Measurements from ENCODE around the gene ADGRE1. TPM values are rescaled to one million over a fixed set of nuclear protein-coding genes. Genes with fewer than 3 reads are reported as not detected.

Gene ADGRE1
- total and polyA plus RNA-seq, 7 donors: 0.28 to 1.8 (median 0.88) TPM; not detected in 3

DNA sequence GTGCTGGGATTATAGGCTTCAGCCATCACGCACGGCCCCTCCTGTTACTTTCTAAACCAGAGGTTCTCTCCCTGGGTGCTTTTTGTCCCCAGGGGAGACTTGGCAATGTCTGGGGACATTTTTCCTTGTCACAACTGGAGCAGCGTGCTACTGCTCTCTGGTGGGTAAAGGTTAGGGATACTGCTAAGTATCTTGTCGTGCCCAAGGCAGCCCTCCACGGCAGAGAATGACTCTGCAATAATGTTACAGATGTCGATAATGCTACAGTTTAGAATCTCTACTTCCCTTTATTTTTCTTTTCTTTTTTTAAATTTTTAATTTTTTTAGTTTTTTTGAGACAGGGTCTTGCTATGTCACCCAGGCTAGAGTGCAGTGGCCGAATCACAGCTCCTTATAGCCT is 38.0 kb downstream of the ADGRE1 start:
- no peak overlapping the region for H3K4me3 ChIP-seq
- intact Hi-C loops (cut with DNase I): no loop called here
- TF ChIP-seq, protein P1, sequence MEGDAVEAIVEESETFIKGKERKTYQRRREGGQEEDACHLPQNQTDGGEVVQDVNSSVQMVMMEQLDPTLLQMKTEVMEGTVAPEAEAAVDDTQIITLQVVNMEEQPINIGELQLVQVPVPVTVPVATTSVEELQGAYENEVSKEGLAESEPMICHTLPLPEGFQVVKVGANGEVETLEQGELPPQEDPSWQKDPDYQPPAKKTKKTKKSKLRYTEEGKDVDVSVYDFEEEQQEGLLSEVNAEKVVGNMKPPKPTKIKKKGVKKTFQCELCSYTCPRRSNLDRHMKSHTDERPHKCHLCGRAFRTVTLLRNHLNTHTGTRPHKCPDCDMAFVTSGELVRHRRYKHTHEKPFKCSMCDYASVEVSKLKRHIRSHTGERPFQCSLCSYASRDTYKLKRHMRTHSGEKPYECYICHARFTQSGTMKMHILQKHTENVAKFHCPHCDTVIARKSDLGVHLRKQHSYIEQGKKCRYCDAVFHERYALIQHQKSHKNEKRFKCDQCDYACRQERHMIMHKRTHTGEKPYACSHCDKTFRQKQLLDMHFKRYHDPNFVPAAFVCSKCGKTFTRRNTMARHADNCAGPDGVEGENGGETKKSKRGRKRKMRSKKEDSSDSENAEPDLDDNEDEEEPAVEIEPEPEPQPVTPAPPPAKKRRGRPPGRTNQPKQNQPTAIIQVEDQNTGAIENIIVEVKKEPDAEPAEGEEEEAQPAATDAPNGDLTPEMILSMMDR (IDR thresholded peaks at IDR 0.05): no peak
- TF ChIP-seq POLR2AphosphoS5 (IDR thresholded peaks at IDR 0.05) (no peak), EP300 (IDR thresholded peaks at IDR 0.05) (no peak), POLR2A (IDR thresholded peaks at IDR 0.05) (no peak)
- no peaks in the 10 kb centered on the region for H3K36me3 ChIP-seq
- DNase-seq: no peak
- H3K9me3 ChIP-seq: peaks cover 0 to 7% (median 3%) of the 10 kb centered on the region in 4 donors
- H3K27ac ChIP-seq: no peak overlapping the region
- WGBS, 2 donors: 76 to 85% methylated on average over 7 of the region's 7 CpGs
- H3K27me3 ChIP-seq: no peaks in the 10 kb centered on the region
- no peaks in the 10 kb centered on the region for H3K4me1 ChIP-seq

- no peak for TF ChIP-seq EP300 (IDR thresholded peaks at IDR 0.05)
- TF ChIP-seq, protein P1 (IDR thresholded peaks at IDR 0.05): no peak
- no peak for TF ChIP-seq POLR2A (IDR thresholded peaks at IDR 0.05)
- TF ChIP-seq POLR2AphosphoS5 (IDR thresholded peaks at IDR 0.05): no peak
- intact Hi-C loops (cut with DNase I): no loop called here
- 60 to 71% methylated on average over 15 of the region's 15 CpGs for WGBS, 2 donors
Observed at GRCh38 chr19:6925801-6926751, 38.7 kb downstream of the ADGRE1 start.

DNA sequence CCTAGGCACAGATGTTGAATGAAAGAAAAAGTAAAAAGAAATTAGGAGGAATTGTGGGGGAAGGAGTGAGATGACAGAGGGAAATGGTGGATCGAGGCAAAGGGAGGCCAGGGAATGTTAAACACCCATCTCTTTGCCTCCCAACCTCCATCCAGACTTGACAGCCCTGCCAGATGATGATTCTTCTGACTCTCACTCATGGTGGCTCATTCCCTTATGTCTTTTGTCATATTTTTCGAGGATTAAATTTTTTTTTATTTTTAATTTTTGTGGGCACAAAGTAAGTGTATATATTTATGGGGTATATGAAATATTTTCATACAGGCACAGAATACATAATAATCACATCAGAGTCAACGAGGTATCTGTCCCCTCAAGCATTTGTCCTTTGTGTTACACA is 42.8 kb downstream of the ADGRE1 start:
- Histone ChIP-seq H3K9me3 (peaks cover 0 to 7% (median 3%) of the 10 kb centered on the region in 4 donors), H3K4me3 (no peak overlapping the region), H3K27me3 (no peaks in the 10 kb centered on the region), H3K4me1 (no peaks in the 10 kb centered on the region), H3K36me3 (no peaks in the 10 kb centered on the region), H3K27ac (no peak overlapping the region)
- DNase-seq: no peak
- TF ChIP-seq POLR2AphosphoS5 (IDR thresholded peaks at IDR 0.05) (no peak), EP300 (IDR thresholded peaks at IDR 0.05) (no peak), POLR2A (IDR thresholded peaks at IDR 0.05) (no peak)
- TF ChIP-seq, protein P1 (IDR thresholded peaks at IDR 0.05): no peak
- 62 to 72% methylated on average over 3 of the region's 3 CpGs for WGBS, 2 donors
- intact Hi-C loops (cut with DNase I): no loop called here

More at GRCh38 chr19:6925801-6926751, 38.7 kb downstream of the ADGRE1 start:
- H3K9me3 ChIP-seq: peaks cover 0 to 7% (median 3%) of the 10 kb centered on the region in 4 donors
- H3K27me3 ChIP-seq: no peaks in the 10 kb centered on the region
- H3K4me1 ChIP-seq: no peaks in the 10 kb centered on the region
- no peak overlapping the region for H3K27ac ChIP-seq
- H3K36me3 ChIP-seq: no peaks in the 10 kb centered on the region
- no peak for DNase-seq
- H3K4me3 ChIP-seq: no peak overlapping the region

GRCh38 chr19:6935069-6935468 is 47.7 kb downstream of the ADGRE1 start:
- Histone ChIP-seq H3K27ac (no peak overlapping the region), H3K27me3 (no peaks in the 10 kb centered on the region), H3K4me3 (no peak overlapping the region), H3K4me1 (no peaks in the 10 kb centered on the region), H3K9me3 (peaks cover under 1 to 3% (median 3%) of the 10 kb centered on the region in 4 donors), H3K36me3 (no peaks in the 10 kb centered on the region)
- intact Hi-C loops (cut with DNase I): no loop called here
- DNase-seq: no peak
- TF ChIP-seq POLR2AphosphoS5 (IDR thresholded peaks at IDR 0.05) (no peak), POLR2A (IDR thresholded peaks at IDR 0.05) (no peak), EP300 (IDR thresholded peaks at IDR 0.05) (no peak)
- TF ChIP-seq, protein P1 (IDR thresholded peaks at IDR 0.05): no peak
- 59 to 62% methylated on average over 3 of the region's 3 CpGs for WGBS, 2 donors

Measured in sigmoid colon (tissue), 7 donors.